ENCODE data around the gene PLAAT2. TPM values are rescaled to one million over a fixed set of nuclear protein-coding genes. Genes with fewer than 3 reads are reported as not detected.

Gene PLAAT2
- total and polyA plus RNA-seq, 2 donors (not counting 1 experiment from before 2014, with no cell fraction given), result 4.0 TPM; not detected in 1

DNA sequence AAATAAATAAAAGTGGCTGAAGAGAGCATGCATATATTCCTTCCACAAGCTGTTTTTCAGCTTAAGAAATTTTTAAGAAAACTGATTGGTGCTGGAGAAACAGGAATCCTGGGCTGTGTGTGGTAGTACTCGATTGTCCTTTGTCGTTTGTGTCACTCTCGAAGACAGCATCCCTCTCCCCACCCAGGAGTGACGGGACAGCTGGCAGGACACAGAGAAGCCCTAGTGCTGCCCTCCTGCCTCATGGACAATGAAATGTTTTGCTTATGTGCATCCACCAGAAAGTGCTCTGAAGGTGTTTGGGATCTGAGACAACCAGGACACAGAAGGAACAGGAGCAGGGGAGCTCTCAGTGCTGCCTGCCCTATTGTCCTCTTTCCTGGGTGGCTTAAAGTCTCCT lies 13.8 kb downstream of the PLAAT2 start:
- 100% methylated on average over 4 of the region's 4 CpGs for WGBS (ENCODE audit: insufficient coverage)
- TF ChIP-seq EZH2 (IDR thresholded peaks at IDR 0.05; ENCODE audit: borderline replicate concordance, insufficient read depth, low read depth, low read length, poor library complexity, severe bottlenecking), result no peak
- TF ChIP-seq, protein P1, sequence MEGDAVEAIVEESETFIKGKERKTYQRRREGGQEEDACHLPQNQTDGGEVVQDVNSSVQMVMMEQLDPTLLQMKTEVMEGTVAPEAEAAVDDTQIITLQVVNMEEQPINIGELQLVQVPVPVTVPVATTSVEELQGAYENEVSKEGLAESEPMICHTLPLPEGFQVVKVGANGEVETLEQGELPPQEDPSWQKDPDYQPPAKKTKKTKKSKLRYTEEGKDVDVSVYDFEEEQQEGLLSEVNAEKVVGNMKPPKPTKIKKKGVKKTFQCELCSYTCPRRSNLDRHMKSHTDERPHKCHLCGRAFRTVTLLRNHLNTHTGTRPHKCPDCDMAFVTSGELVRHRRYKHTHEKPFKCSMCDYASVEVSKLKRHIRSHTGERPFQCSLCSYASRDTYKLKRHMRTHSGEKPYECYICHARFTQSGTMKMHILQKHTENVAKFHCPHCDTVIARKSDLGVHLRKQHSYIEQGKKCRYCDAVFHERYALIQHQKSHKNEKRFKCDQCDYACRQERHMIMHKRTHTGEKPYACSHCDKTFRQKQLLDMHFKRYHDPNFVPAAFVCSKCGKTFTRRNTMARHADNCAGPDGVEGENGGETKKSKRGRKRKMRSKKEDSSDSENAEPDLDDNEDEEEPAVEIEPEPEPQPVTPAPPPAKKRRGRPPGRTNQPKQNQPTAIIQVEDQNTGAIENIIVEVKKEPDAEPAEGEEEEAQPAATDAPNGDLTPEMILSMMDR (IDR thresholded peaks at IDR 0.05), result no peak
- ChIA-PET POLR2A (no interaction called here), CTCF (interaction anchor here (1.6 kb wide), 1 partner anchor 70 kb away, joined by 3 read pairs; no protein-coding TSS in a partner anchor)
- Histone ChIP-seq H3K27ac (ENCODE audit: low read length in 2 of 2) (no peak overlapping the region), H3K4me2 (replicated peaks; ENCODE audit: low read depth, low read length, poor library complexity, severe bottlenecking) (no peak overlapping the region), H3K4me1 (ENCODE audit: control insufficient read depth in 2 of 2, insufficient read depth in 2 of 2, low read length in 2 of 2) (peaks cover 9 to 24% of the 10 kb centered on the region in 2 donors), H2AFZ (ENCODE audit: insufficient read depth, low read depth, low read length, poor library complexity, severe bottlenecking) (no peak overlapping the region), H3K4me3 (ENCODE audit: control extremely low read depth in 1 of 5, extremely low read depth in 1 of 5, insufficient read depth in 1 of 5, low read depth in 2 of 5, low read length in 4 of 5) (no peak overlapping the region), H3K79me2 (ENCODE audit: control insufficient read depth, insufficient read depth, low read length) (no peaks in the 10 kb centered on the region), H3K9me3 (ENCODE audit: control extremely low read depth in 1 of 3, control insufficient read depth in 2 of 3, insufficient read depth in 1 of 3, low read length in 2 of 3) (peaks cover 0 to 4% (median 0%) of the 10 kb centered on the region in 3 donors), H3K27me3 (replicated peaks in 1 of 4; ENCODE audit: control extremely low read depth in 1 of 4, control insufficient read depth in 3 of 4, insufficient read depth in 4 of 4, low read length in 3 of 4) (peaks cover 0 to 11% (median 0%) of the 10 kb centered on the region in 4 experiments), H3K36me3 (replicated peaks in 1 of 2; ENCODE audit: control extremely low read depth in 1 of 2, control insufficient read depth in 1 of 2, extremely low read depth in 1 of 2, insufficient read depth in 2 of 2, low read length in 1 of 2) (no peaks in the 10 kb centered on the region), H3K9ac (ENCODE audit: low read length) (no peak overlapping the region), H4K20me1 (ENCODE audit: control insufficient read depth, insufficient read depth, low read length, poor library complexity, severe bottlenecking) (no peaks in the 10 kb centered on the region)
- intact Hi-C loops (cut with micrococcal nuclease), result no loop called here
- H3K27me3 Mint-ChIP-seq, result peaks cover 5% of the 10 kb centered on the region
- H3K9me3 Mint-ChIP-seq (ENCODE audit: insufficient read depth), result no peaks in the 10 kb centered on the region
- H3K4me3 Mint-ChIP-seq, result no peak overlapping the region
- ATAC-seq (ENCODE audit: low read depth) (no peak), DNase-seq (no peak)
- H3K4me1 Mint-ChIP-seq, result peaks cover 22% of the 10 kb centered on the region
- no peak overlapping the region for H3K27ac Mint-ChIP-seq

DNA sequence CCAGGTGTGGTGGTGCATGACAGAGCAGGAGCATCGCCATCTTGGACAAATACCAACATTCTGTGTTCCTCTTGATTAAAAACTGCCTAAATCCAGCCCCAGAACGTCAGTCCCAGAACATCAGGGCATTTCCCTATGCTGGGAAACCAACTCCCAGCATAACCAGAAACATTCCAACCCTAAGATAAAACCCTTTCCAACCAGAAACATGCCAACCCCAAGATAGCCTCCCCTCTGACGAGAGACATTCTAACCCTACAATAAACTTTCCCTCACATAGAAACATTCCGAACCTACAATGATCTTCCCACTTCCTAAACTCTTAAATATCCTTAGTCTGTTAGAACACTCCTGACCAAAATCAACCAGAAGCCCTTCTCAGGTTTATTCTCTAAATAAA lies 15.0 kb downstream of the PLAAT2 start:
- H3K4me1 ChIP-seq (ENCODE audit: control insufficient read depth in 2 of 2, insufficient read depth in 2 of 2, low read length in 2 of 2), result peaks cover 9 to 22% of the 10 kb centered on the region in 2 donors
- ChIA-PET CTCF (no interaction called here), POLR2A (no interaction called here)
- Mint-ChIP-seq H3K4me1 (peaks cover 25% of the 10 kb centered on the region), H3K9me3 (ENCODE audit: insufficient read depth) (no peaks in the 10 kb centered on the region), H3K4me3 (no peak overlapping the region), H3K27me3 (peaks cover 5% of the 10 kb centered on the region), H3K27ac (no peak overlapping the region)
- H3K9ac ChIP-seq (ENCODE audit: low read length), result no peak overlapping the region
- H3K9me3 ChIP-seq (ENCODE audit: control extremely low read depth in 1 of 3, control insufficient read depth in 2 of 3, insufficient read depth in 1 of 3, low read length in 2 of 3), result peaks cover 0 to 4% (median 0%) of the 10 kb centered on the region in 3 donors
- intact Hi-C loops (cut with micrococcal nuclease), result no loop called here
- no peaks in the 10 kb centered on the region for H4K20me1 ChIP-seq (ENCODE audit: control insufficient read depth, insufficient read depth, low read length, poor library complexity, severe bottlenecking)
- no peaks in the 10 kb centered on the region for H3K36me3 ChIP-seq (replicated peaks in 1 of 2; ENCODE audit: control extremely low read depth in 1 of 2, control insufficient read depth in 1 of 2, extremely low read depth in 1 of 2, insufficient read depth in 2 of 2, low read length in 1 of 2)
- no peak overlapping the region for H2AFZ ChIP-seq (ENCODE audit: insufficient read depth, low read depth, low read length, poor library complexity, severe bottlenecking)
- TF ChIP-seq, protein P1 (IDR thresholded peaks at IDR 0.05), result no peak
- no peak for TF ChIP-seq EZH2 (IDR thresholded peaks at IDR 0.05; ENCODE audit: borderline replicate concordance, insufficient read depth, low read depth, low read length, poor library complexity, severe bottlenecking)
- ATAC-seq (ENCODE audit: low read depth) (no peak), DNase-seq (no peak)
- peaks cover 0 to 11% (median 0%) of the 10 kb centered on the region in 4 experiments for H3K27me3 ChIP-seq (replicated peaks in 1 of 4; ENCODE audit: control extremely low read depth in 1 of 4, control insufficient read depth in 3 of 4, insufficient read depth in 4 of 4, low read length in 3 of 4)
- no peaks in the 10 kb centered on the region for H3K79me2 ChIP-seq (ENCODE audit: control insufficient read depth, insufficient read depth, low read length)
- H3K4me3 ChIP-seq (ENCODE audit: control extremely low read depth in 1 of 5, extremely low read depth in 1 of 5, insufficient read depth in 1 of 5, low read depth in 2 of 5, low read length in 4 of 5), result no peak overlapping the region
- H3K27ac ChIP-seq (ENCODE audit: low read length in 2 of 2), result no peak overlapping the region
- no peak overlapping the region for H3K4me2 ChIP-seq (replicated peaks; ENCODE audit: low read depth, low read length, poor library complexity, severe bottlenecking)
- 81% methylated on average over 4 of the region's 4 CpGs for WGBS (ENCODE audit: insufficient coverage)
